Right lobe of liver (tissue), 6 donors: Measurements from ENCODE around the gene STXBP4. TPM values are rescaled to one million over a fixed set of nuclear protein-coding genes. Genes with fewer than 3 reads are reported as not detected.
A peak's percentile ranks its signal among the peaks of the same experiment; 100 is the strongest.

ENCODE experiments used
- ATAC-seq, 4 donors: fragments of 200-7000 bp; cut with Tn5 transposase; one replicate each; pipeline ENCODE4 v1.9.1; 2020; ENCODE audit warnings: mild to moderate bottlenecking in 4 of 4, moderate library complexity in 4 of 4
- DNase-seq, 3 donors: peaks; one replicate each; pipeline ENCODE4 v3.0.0-alpha.2; 2020
- H3K27ac ChIP-seq, 3 donors: fragments of 200-600 bp; one replicate each; pipeline ENCODE4 v1.8.0; 2022
- H3K27me3 ChIP-seq, 2 donors: fragments of 200-600 bp; one replicate each; pipeline ENCODE4 v1.8.0; 2022
- H3K36me3 ChIP-seq, 4 donors: fragments of 200-600 bp; sonication (generic) in 1 of 4; one replicate each; pipeline versions ENCODE4 v1.5.1 to v1.8.0; 2017 to 2022; ENCODE audit warnings: control low read depth in 1 of 4
- H3K4me1 ChIP-seq, 4 donors: fragments of 200-600 bp; sonication (generic) in 1 of 4; one replicate each; pipeline versions ENCODE4 v1.5.1 to v1.8.0; 2017 to 2022; ENCODE audit warnings: control low read depth in 1 of 4
- H3K4me3 ChIP-seq, 3 donors: fragments of 200-600 bp; one replicate each; pipeline ENCODE4 v1.8.0; 2022
- H3K9me3 ChIP-seq, 4 donors: fragments of 200-600 bp; sonication (generic) in 1 of 4; one replicate each; pipeline versions ENCODE4 v1.5.1 to v1.8.0; 2017 to 2022; ENCODE audit warnings: control low read depth in 1 of 4
- POLR2A ChIP-seq: fragments of 450-650 bp; IDR thresholded peaks from one replicate; pipeline ENCODE4 v1.6.1; 2017; ENCODE audit warnings: antibody characterized with exemption, mild to moderate bottlenecking
- WGBS: methylation state at CpG from one replicate; pipeline ENCODE4 v1.1.6; 2018; ENCODE audit warnings: low coverage, low lambda C conversion rate; ENCODE audit not compliant: insufficient coverage; ENCODE audit errors: missing lambda C conversion rate; 5-methylcytosine and 5-hydroxymethylcytosine counted together
- intact Hi-C, 2 donors: fragments of 100-400 bp; cut with DNase I; formaldehyde crosslinking; loops; one replicate each; pipeline versions ENCODE4 v1.11.2 to v1.14.1; 2022
- total RNA-seq, 6 experiments: library from RNA; depleted of rRNA in 2 of 6; stranded (reverse); fragments of >200 nt in 2 of 6; fragmentation: NEBNext Ultra II Directional in 3 of 6; extraction: Animal tissue kit (Norgen Biotek cat#: 25700) in 3 of 6; gene quantifications; one replicate each; pipeline versions ENCODE4 v1.1.0 to v1.2.4, GENCODE V29; 2016 to 2023
- TF ChIP-seq, protein P1 (sequence below), 4 donors: fragments of 200-600 bp in 3 of 4; fragments of 450-650 bp in 1 of 4; IDR thresholded peaks; one replicate each; pipeline versions ENCODE4 v1.5.1 to v1.8.0; 2016 to 2022; ENCODE audit warnings: antibody characterized with exemption in 4 of 4, mild to moderate bottlenecking in 2 of 4
- donor health status: DM: no; HTN: yes; CAD: no.
- donor health status: DM: no; HTN: no; CAD: no.
- donor health status: DM: no; HTN: no; CAD: no.
- donor health status: DM: no; HTN: yes; CAD: no.
- donor health status: DM: no; HTN: yes; CAD: no.

The STXBP4 gene
- total RNA-seq, 6 experiments from 2014 or later = 2.2 to 14.8 (median 3.7) TPM

GRCh38 chr17:55037828-55038227 is 69.3 kb downstream of the STXBP4 start:
- H3K9me3 ChIP-seq = no peaks in the 10 kb centered on the region
- H3K36me3 ChIP-seq = no peaks in the 10 kb centered on the region
- TF ChIP-seq, protein P1, sequence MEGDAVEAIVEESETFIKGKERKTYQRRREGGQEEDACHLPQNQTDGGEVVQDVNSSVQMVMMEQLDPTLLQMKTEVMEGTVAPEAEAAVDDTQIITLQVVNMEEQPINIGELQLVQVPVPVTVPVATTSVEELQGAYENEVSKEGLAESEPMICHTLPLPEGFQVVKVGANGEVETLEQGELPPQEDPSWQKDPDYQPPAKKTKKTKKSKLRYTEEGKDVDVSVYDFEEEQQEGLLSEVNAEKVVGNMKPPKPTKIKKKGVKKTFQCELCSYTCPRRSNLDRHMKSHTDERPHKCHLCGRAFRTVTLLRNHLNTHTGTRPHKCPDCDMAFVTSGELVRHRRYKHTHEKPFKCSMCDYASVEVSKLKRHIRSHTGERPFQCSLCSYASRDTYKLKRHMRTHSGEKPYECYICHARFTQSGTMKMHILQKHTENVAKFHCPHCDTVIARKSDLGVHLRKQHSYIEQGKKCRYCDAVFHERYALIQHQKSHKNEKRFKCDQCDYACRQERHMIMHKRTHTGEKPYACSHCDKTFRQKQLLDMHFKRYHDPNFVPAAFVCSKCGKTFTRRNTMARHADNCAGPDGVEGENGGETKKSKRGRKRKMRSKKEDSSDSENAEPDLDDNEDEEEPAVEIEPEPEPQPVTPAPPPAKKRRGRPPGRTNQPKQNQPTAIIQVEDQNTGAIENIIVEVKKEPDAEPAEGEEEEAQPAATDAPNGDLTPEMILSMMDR (IDR thresholded peaks at IDR 0.05) = no peak
- no peak for TF ChIP-seq POLR2A
- intact Hi-C loops = no loop called here
- ATAC-seq (no peak), DNase-seq (no peak)
- H3K27me3 ChIP-seq = no peaks in the 10 kb centered on the region
- no peak overlapping the region for H3K4me3 ChIP-seq
- no peak overlapping the region for H3K27ac ChIP-seq
- H3K4me1 ChIP-seq = no peaks in the 10 kb centered on the region
- 0% methylated on average over 1 of the region's 1 CpG for WGBS

- no peak for DNase-seq
- no peaks in the 10 kb centered on the region for H3K27me3 ChIP-seq
- ATAC-seq = no peak
- H3K4me1 ChIP-seq = no peaks in the 10 kb centered on the region
- WGBS = 94% methylated on average over 1 of the region's 1 CpG
- TF ChIP-seq, protein P1 (IDR thresholded peaks at IDR 0.05) = no peak
- no peak for TF ChIP-seq POLR2A
- H3K36me3 ChIP-seq = no peaks in the 10 kb centered on the region
- no peaks in the 10 kb centered on the region for H3K9me3 ChIP-seq
- no peak overlapping the region for H3K27ac ChIP-seq
- H3K4me3 ChIP-seq = no peak overlapping the region
- intact Hi-C loops = no loop called here
Observed at GRCh38 chr17:55038291-55038690, 69.7 kb downstream of the STXBP4 start.

- no peak for DNase-seq
- Histone ChIP-seq H3K36me3 (no peaks in the 10 kb centered on the region), H3K4me3 (no peak overlapping the region), H3K27ac (no peak overlapping the region), H3K27me3 (no peaks in the 10 kb centered on the region), H3K9me3 (no peaks in the 10 kb centered on the region), H3K4me1 (no peaks in the 10 kb centered on the region)
- ATAC-seq = no peak
- TF ChIP-seq, protein P1 (IDR thresholded peaks at IDR 0.05) = no peak
- no peak for TF ChIP-seq POLR2A
- WGBS = 67% methylated on average over 4 of the region's 4 CpGs
- intact Hi-C loops = no loop called here
Observed at GRCh38 chr17:55040611-55041010, 72.0 kb downstream of the STXBP4 start.

GRCh38 chr17:55053855-55054254 is 85.3 kb downstream of the STXBP4 start:
- intact Hi-C loops = no loop called here
- DNase-seq = no peak

More at GRCh38 chr17:55053855-55054254, 85.3 kb downstream of the STXBP4 start:
- no peaks in the 10 kb centered on the region for H3K9me3 ChIP-seq
- no peaks in the 10 kb centered on the region for H3K27me3 ChIP-seq
- TF ChIP-seq POLR2A = no peak
- TF ChIP-seq, protein P1 (IDR thresholded peaks at IDR 0.05) = peak; percentile 37 to 49 (median 46)
- H3K4me1 ChIP-seq = no peaks in the 10 kb centered on the region
- H3K36me3 ChIP-seq = no peaks in the 10 kb centered on the region
- no peak overlapping the region for H3K27ac ChIP-seq
- peak in 1 of 4 donors; percentile 44 for ATAC-seq
- 78% methylated on average over 1 of the region's 1 CpG for WGBS
- H3K4me3 ChIP-seq = no peak overlapping the region
